ENCODE measurements around the gene LSP1.

The LSP1 gene

GRCh38 chr11:1832920-1833295, 20.0 kb upstream of the LSP1 start:
- Histone ChIP-seq H3K9me3 (replicated peaks; ENCODE audit: low read length) (no peaks in the 10 kb centered on the region), H3K4me2 (ENCODE audit: low read length) (peak overlapping the region; percentile 62), H3K9ac (ENCODE audit: low read depth, low read length) (no peak overlapping the region), H3K4me1 (ENCODE audit: control insufficient read depth, insufficient read depth, low read length) (peaks cover 36% of the 10 kb centered on the region), H3K4me3 (ENCODE audit: low read length) (no peak overlapping the region), H3K36me3 (ENCODE audit: insufficient read depth, low read length) (no peaks in the 10 kb centered on the region), H3K27me3 (ENCODE audit: control insufficient read depth, insufficient read depth, low read length) (no peaks in the 10 kb centered on the region)

- Histone ChIP-seq H3K36me3 (ENCODE audit: insufficient read depth, low read length) (no peaks in the 10 kb centered on the region), H3K4me3 (ENCODE audit: low read length) (no peak overlapping the region), H3K4me2 (ENCODE audit: low read length) (no peak overlapping the region), H3K9me3 (replicated peaks; ENCODE audit: low read length) (no peaks in the 10 kb centered on the region), H3K27me3 (ENCODE audit: control insufficient read depth, insufficient read depth, low read length) (no peaks in the 10 kb centered on the region), H3K4me1 (ENCODE audit: control insufficient read depth, insufficient read depth, low read length) (peaks cover 26% of the 10 kb centered on the region), H3K9ac (ENCODE audit: low read depth, low read length) (no peak overlapping the region)
Observed at GRCh38 chr11:1834062-1834610, 18.7 kb upstream of the LSP1 start.

- H3K9me3 ChIP-seq (replicated peaks; ENCODE audit: low read length), result no peaks in the 10 kb centered on the region
- H3K9ac ChIP-seq (ENCODE audit: low read depth, low read length), result no peak within 1 kb of the TSS
- H3K4me3 ChIP-seq (ENCODE audit: low read length), result no peak within 1 kb of the TSS
- no peaks in the 10 kb centered on the region for H3K36me3 ChIP-seq (ENCODE audit: insufficient read depth, low read length)
- H3K27me3 ChIP-seq (ENCODE audit: control insufficient read depth, insufficient read depth, low read length), result no peaks in the 10 kb centered on the region
- no peak within 1 kb of the TSS for H3K4me2 ChIP-seq (ENCODE audit: low read length)
- H3K4me1 ChIP-seq (ENCODE audit: control insufficient read depth, insufficient read depth, low read length), result peaks cover 17% of the 10 kb centered on the region
Observed at GRCh38 chr11:1834779-1835670, 17.9 kb upstream of the LSP1 start, which contains the start of gene SYT8. TSS of gene SYT8 (plus strand) at chr11:1834990. CDS start at chr11:1835106, 116 bp downstream.

- Histone ChIP-seq H3K4me3 (ENCODE audit: low read length) (no peak overlapping the region), H3K9ac (ENCODE audit: low read depth, low read length) (no peak overlapping the region), H3K27me3 (ENCODE audit: control insufficient read depth, insufficient read depth, low read length) (no peaks in the 10 kb centered on the region), H3K4me1 (ENCODE audit: control insufficient read depth, insufficient read depth, low read length) (peaks cover 11% of the 10 kb centered on the region), H3K36me3 (ENCODE audit: insufficient read depth, low read length) (no peaks in the 10 kb centered on the region), H3K9me3 (replicated peaks; ENCODE audit: low read length) (no peaks in the 10 kb centered on the region), H3K4me2 (ENCODE audit: low read length) (no peak overlapping the region)
Observed at GRCh38 chr11:1835671-1836010, 17.2 kb upstream of the LSP1 start.

- Histone ChIP-seq H3K4me2 (ENCODE audit: low read length) (no peak overlapping the region), H3K27me3 (ENCODE audit: control insufficient read depth, insufficient read depth, low read length) (no peaks in the 10 kb centered on the region), H3K4me3 (ENCODE audit: low read length) (no peak overlapping the region), H3K9ac (ENCODE audit: low read depth, low read length) (no peak overlapping the region), H3K9me3 (replicated peaks; ENCODE audit: low read length) (no peaks in the 10 kb centered on the region), H3K4me1 (ENCODE audit: control insufficient read depth, insufficient read depth, low read length) (peaks cover 11% of the 10 kb centered on the region), H3K36me3 (ENCODE audit: insufficient read depth, low read length) (no peaks in the 10 kb centered on the region)
Observed at GRCh38 chr11:1836011-1836945, 16.6 kb upstream of the LSP1 start.

GRCh38 chr11:1837171-1838076, 15.5 kb upstream of the LSP1 start:
- Histone ChIP-seq H3K9me3 (replicated peaks; ENCODE audit: low read length) (no peaks in the 10 kb centered on the region), H3K27me3 (ENCODE audit: control insufficient read depth, insufficient read depth, low read length) (no peaks in the 10 kb centered on the region), H3K9ac (ENCODE audit: low read depth, low read length) (no peak overlapping the region), H3K36me3 (ENCODE audit: insufficient read depth, low read length) (no peaks in the 10 kb centered on the region), H3K4me1 (ENCODE audit: control insufficient read depth, insufficient read depth, low read length) (peaks cover 6% of the 10 kb centered on the region), H3K4me3 (ENCODE audit: low read length) (no peak overlapping the region), H3K4me2 (ENCODE audit: low read length) (peak overlapping the region; percentile 39)

- Histone ChIP-seq H3K4me3 (ENCODE audit: low read length) (no peak overlapping the region), H3K27me3 (ENCODE audit: control insufficient read depth, insufficient read depth, low read length) (no peaks in the 10 kb centered on the region), H3K4me2 (ENCODE audit: low read length) (peak overlapping the region; percentile 39), H3K9me3 (replicated peaks; ENCODE audit: low read length) (no peaks in the 10 kb centered on the region), H3K4me1 (ENCODE audit: control insufficient read depth, insufficient read depth, low read length) (peaks cover 3% of the 10 kb centered on the region), H3K36me3 (ENCODE audit: insufficient read depth, low read length) (no peaks in the 10 kb centered on the region), H3K9ac (ENCODE audit: low read depth, low read length) (no peak overlapping the region)
Observed at GRCh38 chr11:1838077-1838425, 14.8 kb upstream of the LSP1 start.

- Histone ChIP-seq H3K27me3 (ENCODE audit: control insufficient read depth, insufficient read depth, low read length) (no peaks in the 10 kb centered on the region), H3K4me1 (ENCODE audit: control insufficient read depth, insufficient read depth, low read length) (peaks cover 3% of the 10 kb centered on the region), H3K4me2 (ENCODE audit: low read length) (peak within 1 kb of the TSS; percentile 39), H3K9ac (ENCODE audit: low read depth, low read length) (no peak within 1 kb of the TSS), H3K9me3 (replicated peaks; ENCODE audit: low read length) (no peaks in the 10 kb centered on the region), H3K4me3 (ENCODE audit: low read length) (no peak within 1 kb of the TSS), H3K36me3 (ENCODE audit: insufficient read depth, low read length) (no peaks in the 10 kb centered on the region)
Observed at GRCh38 chr11:1838426-1839144, 14.3 kb upstream of the LSP1 start, which contains the start of gene TNNI2. TSS of gene TNNI2 (plus strand) at chr11:1838981. CDS start at chr11:1839697, 716 bp downstream.

- Histone ChIP-seq H3K4me2 (ENCODE audit: low read length) (no peak overlapping the region), H3K36me3 (ENCODE audit: insufficient read depth, low read length) (no peaks in the 10 kb centered on the region), H3K27me3 (ENCODE audit: control insufficient read depth, insufficient read depth, low read length) (no peaks in the 10 kb centered on the region), H3K9ac (ENCODE audit: low read depth, low read length) (no peak overlapping the region), H3K4me3 (ENCODE audit: low read length) (no peak overlapping the region), H3K4me1 (ENCODE audit: control insufficient read depth, insufficient read depth, low read length) (peaks cover 3% of the 10 kb centered on the region), H3K9me3 (replicated peaks; ENCODE audit: low read length) (no peaks in the 10 kb centered on the region)
Observed at GRCh38 chr11:1839204-1839923, 13.5 kb upstream of the LSP1 start.
